C4-2B (cell line): ENCODE data around the gene ACBD6.

Experiments used
- ZFX ChIP-seq: fragments of 450-650 bp; IDR thresholded peaks from 2 replicates; pipeline ENCODE4 v1.6.1; 2017
- TF ChIP-seq, protein P1 (sequence below): fragments of 450-650 bp; conservative IDR thresholded peaks from 2 replicates; pipeline ENCODE4 v1.5.1; 2017; ENCODE audit warnings: mild to moderate bottlenecking

GRCh38 chr1:180253585-180254495 is 248.5 kb downstream of the ACBD6 start:
- TF ChIP-seq, protein P1, sequence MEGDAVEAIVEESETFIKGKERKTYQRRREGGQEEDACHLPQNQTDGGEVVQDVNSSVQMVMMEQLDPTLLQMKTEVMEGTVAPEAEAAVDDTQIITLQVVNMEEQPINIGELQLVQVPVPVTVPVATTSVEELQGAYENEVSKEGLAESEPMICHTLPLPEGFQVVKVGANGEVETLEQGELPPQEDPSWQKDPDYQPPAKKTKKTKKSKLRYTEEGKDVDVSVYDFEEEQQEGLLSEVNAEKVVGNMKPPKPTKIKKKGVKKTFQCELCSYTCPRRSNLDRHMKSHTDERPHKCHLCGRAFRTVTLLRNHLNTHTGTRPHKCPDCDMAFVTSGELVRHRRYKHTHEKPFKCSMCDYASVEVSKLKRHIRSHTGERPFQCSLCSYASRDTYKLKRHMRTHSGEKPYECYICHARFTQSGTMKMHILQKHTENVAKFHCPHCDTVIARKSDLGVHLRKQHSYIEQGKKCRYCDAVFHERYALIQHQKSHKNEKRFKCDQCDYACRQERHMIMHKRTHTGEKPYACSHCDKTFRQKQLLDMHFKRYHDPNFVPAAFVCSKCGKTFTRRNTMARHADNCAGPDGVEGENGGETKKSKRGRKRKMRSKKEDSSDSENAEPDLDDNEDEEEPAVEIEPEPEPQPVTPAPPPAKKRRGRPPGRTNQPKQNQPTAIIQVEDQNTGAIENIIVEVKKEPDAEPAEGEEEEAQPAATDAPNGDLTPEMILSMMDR = no peak
- TF ChIP-seq ZFX = no peak
